Esophagus squamous epithelium (tissue), 5 donors: ENCODE data around the gene NMD3. TPM values are rescaled to one million over a fixed set of nuclear protein-coding genes. Genes with fewer than 3 reads are reported as not detected.

Experiments used
- DNase-seq: peaks from one replicate; lab custom pipeline; 2025; lab: John Stamatoyannopoulos, UW
- H3K27ac ChIP-seq, 4 donors: fragments of 200-600 bp; sonication (generic); one replicate each; pipeline ENCODE4 v1.5.1; 2016 to 2019; ENCODE audit warnings: mild to moderate bottlenecking in 1 of 4
- H3K27me3 ChIP-seq, 4 donors: fragments of 200-600 bp; sonication (generic); 1 replicate in 3 of 4; 2 replicates in 1 of 4; pipeline versions ENCODE4 v1.5.1 to v1.6.0; 2017 to 2021; ENCODE audit warnings: antibody characterized with exemption in 1 of 4
- H3K36me3 ChIP-seq, 3 donors: fragments of 200-600 bp; sonication (generic); one replicate each; pipeline ENCODE4 v1.5.1; 2016 to 2019
- H3K4me1 ChIP-seq, 3 donors: fragments of 200-600 bp; sonication (generic); one replicate each; pipeline ENCODE4 v1.5.1; 2017 to 2019
- H3K4me3 ChIP-seq, 4 donors: fragments of 200-600 bp; sonication (generic); 1 replicate in 3 of 4; 2 replicates in 1 of 4; pipeline ENCODE4 v1.5.1; 2016 to 2019; ENCODE audit warnings: mild to moderate bottlenecking in 2 of 4, moderate library complexity in 1 of 4
- H3K9me3 ChIP-seq, 3 donors: fragments of 200-600 bp; sonication (generic); one replicate each; pipeline ENCODE4 v1.5.1; 2016 to 2019
- CTCF ChIP-seq, 6 experiments: fragments of 450-650 bp in 4 of 6; fragments of 200-600 bp in 2 of 6; sonication (generic) in 2 of 6; IDR thresholded peaks; one replicate each; pipeline ENCODE4 v1.5.1; 2016 to 2019; ENCODE audit warnings: antibody characterized with exemption in 6 of 6, mild to moderate bottlenecking in 4 of 6, moderate library complexity in 4 of 6
- POLR2A ChIP-seq, 4 donors: fragments of 450-650 bp; IDR thresholded peaks; one replicate each; pipeline ENCODE4 v1.6.1; 2017; ENCODE audit warnings: antibody characterized with exemption in 4 of 4, mild to moderate bottlenecking in 4 of 4, moderate library complexity in 3 of 4
- WGBS, 2 donors: methylation state at CpG; one replicate each; pipeline ENCODE4 v1.1.5; 2018; 5-methylcytosine and 5-hydroxymethylcytosine counted together
- intact Hi-C: fragments of 100-400 bp; cut with DNase I; formaldehyde crosslinking; loops from one replicate; pipeline ENCODE4 v1.15.0; 2022
- total RNA-seq, 4 donors: library from RNA; depleted of rRNA; stranded (reverse); fragments of >200 nt; gene quantifications; one replicate each; pipeline ENCODE4 v1.1.0, GENCODE V29; 2016
- donor health status: DM: yes; HTN: yes; CAD: no.

NMD3 gene
- total RNA-seq, 4 donors from 2014 or later, result 24.5 to 56.1 (median 38.3) TPM

GRCh38 chr3:161187046-161187445 lies 34.1 kb upstream of the NMD3 start:
- 30 to 42% methylated on average over 2 of the region's 2 CpGs for WGBS, 2 donors
- Histone ChIP-seq H3K9me3 (no peaks in the 10 kb centered on the region), H3K27me3 (no peaks in the 10 kb centered on the region), H3K4me1 (no peaks in the 10 kb centered on the region), H3K36me3 (no peaks in the 10 kb centered on the region), H3K4me3 (no peak overlapping the region), H3K27ac (no peak overlapping the region)
- DNase-seq, result no peak
- TF ChIP-seq POLR2A (IDR thresholded peaks at IDR 0.05) (no peak), CTCF (IDR thresholded peaks at IDR 0.05) (no peak)
- intact Hi-C loops, result no loop called here

- Histone ChIP-seq H3K27me3 (no peaks in the 10 kb centered on the region), H3K36me3 (no peaks in the 10 kb centered on the region), H3K4me1 (no peaks in the 10 kb centered on the region), H3K9me3 (peaks cover 0 to 8% (median 0%) of the 10 kb centered on the region in 3 donors), H3K4me3 (no peak overlapping the region), H3K27ac (no peak overlapping the region)
- intact Hi-C loops, result no loop called here
- TF ChIP-seq POLR2A (IDR thresholded peaks at IDR 0.05) (no peak), CTCF (IDR thresholded peaks at IDR 0.05) (no peak)
- WGBS, 2 donors, result 82 to 83% methylated on average over 6 of the region's 6 CpGs
- DNase-seq, result no peak
Observed at GRCh38 chr3:161197855-161198850, 23.0 kb upstream of the NMD3 start.

GRCh38 chr3:161199926-161200325 lies 21.2 kb upstream of the NMD3 start:
- Histone ChIP-seq H3K4me1 (no peaks in the 10 kb centered on the region), H3K4me3 (no peak overlapping the region), H3K36me3 (no peaks in the 10 kb centered on the region), H3K27ac (no peak overlapping the region), H3K9me3 (peaks cover 0 to 8% (median 0%) of the 10 kb centered on the region in 3 donors), H3K27me3 (no peaks in the 10 kb centered on the region)
- TF ChIP-seq CTCF (IDR thresholded peaks at IDR 0.05), result no peak
- TF ChIP-seq POLR2A (IDR thresholded peaks at IDR 0.05), result no peak
- DNase-seq, result no peak
- intact Hi-C loops, result no loop called here
- 47 to 56% methylated on average over 3 of the region's 3 CpGs for WGBS, 2 donors

- Histone ChIP-seq H3K4me3 (no peak overlapping the region), H3K27ac (no peak overlapping the region), H3K27me3 (no peaks in the 10 kb centered on the region), H3K36me3 (no peaks in the 10 kb centered on the region), H3K9me3 (no peaks in the 10 kb centered on the region), H3K4me1 (no peaks in the 10 kb centered on the region)
- intact Hi-C loops, result no loop called here
- WGBS, 2 donors, result 73 to 89% methylated on average over 4 of the region's 4 CpGs
- DNase-seq, result no peak
- TF ChIP-seq CTCF (IDR thresholded peaks at IDR 0.05) (no peak), POLR2A (IDR thresholded peaks at IDR 0.05) (no peak)
Observed at GRCh38 chr3:161203485-161204098, 17.5 kb upstream of the NMD3 start.

GRCh38 chr3:161208931-161209330 lies 12.2 kb upstream of the NMD3 start:
- H3K4me1 ChIP-seq, result no peaks in the 10 kb centered on the region
- no peak for TF ChIP-seq CTCF (IDR thresholded peaks at IDR 0.05)
- TF ChIP-seq POLR2A (IDR thresholded peaks at IDR 0.05), result no peak
- no peaks in the 10 kb centered on the region for H3K9me3 ChIP-seq
- H3K27ac ChIP-seq, result no peak overlapping the region
- WGBS, 2 donors, result 83 to 94% methylated on average over 4 of the region's 4 CpGs
- no peaks in the 10 kb centered on the region for H3K36me3 ChIP-seq
- H3K27me3 ChIP-seq, result no peaks in the 10 kb centered on the region
- DNase-seq, result no peak
- intact Hi-C loops, result no loop called here
- no peak overlapping the region for H3K4me3 ChIP-seq
